SK-N-SH treated with all-trans-retinoic acid at 6 μM for 48 hours (cell line): ENCODE measurements around the gene PHLDA3.

Experiments used
- BACH2 ChIP-seq: fragments of 250-450 bp; sonication (Bioruptor Pico); IDR thresholded peaks from 2 replicates; pipeline ENCODE4 v1.9.0; 2021; ENCODE audit warnings: mild to moderate bottlenecking, borderline replicate concordance
- RARB ChIP-seq: fragments of 250-450 bp; sonication (Bioruptor Pico); IDR thresholded peaks from 2 replicates; pipeline ENCODE4 v1.8.0; 2021; ENCODE audit warnings: mild to moderate bottlenecking, moderate library complexity
- ZNF8 ChIP-seq: fragments of 450-650 bp; formaldehyde crosslinking; IDR thresholded peaks from 2 replicates; pipeline ENCODE4 v1.5.0; 2020; ENCODE audit warnings: mild to moderate bottlenecking, moderate library complexity
- TF ChIP-seq, protein P1 (sequence below): fragments of 250-450 bp; sonication (Bioruptor Pico); IDR thresholded peaks from 2 replicates; pipeline ENCODE4 v1.8.0; 2020; ENCODE audit warnings: mild to moderate bottlenecking, moderate library complexity, borderline replicate concordance
- TF ChIP-seq, protein P2 (sequence below): fragments of 250-450 bp; sonication (Bioruptor Pico); IDR thresholded peaks from 2 replicates; pipeline ENCODE4 v1.5.1; 2021; ENCODE audit warnings: mild to moderate bottlenecking, moderate library complexity

DNA sequence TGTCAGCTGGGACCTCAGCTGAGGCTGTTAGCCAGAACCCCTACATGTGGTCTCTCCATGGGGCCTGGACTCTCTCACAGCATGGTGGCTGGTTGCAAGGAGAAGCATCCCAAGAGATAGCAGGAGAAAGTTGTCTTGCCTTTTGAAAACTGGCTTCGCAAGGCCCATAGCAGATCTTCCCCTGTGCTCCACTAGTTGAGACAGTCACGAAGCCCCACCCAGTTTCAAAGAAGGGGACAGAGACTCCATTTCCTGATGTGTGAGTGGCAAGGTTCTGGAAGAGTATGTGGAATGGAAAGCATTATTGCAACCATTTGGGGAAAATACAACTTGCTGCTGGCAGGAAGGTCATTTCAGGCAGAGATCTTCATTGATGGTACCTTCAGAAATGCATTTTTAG lies 45.5 kb upstream of the PHLDA3 start:
- TF ChIP-seq, protein P1, sequence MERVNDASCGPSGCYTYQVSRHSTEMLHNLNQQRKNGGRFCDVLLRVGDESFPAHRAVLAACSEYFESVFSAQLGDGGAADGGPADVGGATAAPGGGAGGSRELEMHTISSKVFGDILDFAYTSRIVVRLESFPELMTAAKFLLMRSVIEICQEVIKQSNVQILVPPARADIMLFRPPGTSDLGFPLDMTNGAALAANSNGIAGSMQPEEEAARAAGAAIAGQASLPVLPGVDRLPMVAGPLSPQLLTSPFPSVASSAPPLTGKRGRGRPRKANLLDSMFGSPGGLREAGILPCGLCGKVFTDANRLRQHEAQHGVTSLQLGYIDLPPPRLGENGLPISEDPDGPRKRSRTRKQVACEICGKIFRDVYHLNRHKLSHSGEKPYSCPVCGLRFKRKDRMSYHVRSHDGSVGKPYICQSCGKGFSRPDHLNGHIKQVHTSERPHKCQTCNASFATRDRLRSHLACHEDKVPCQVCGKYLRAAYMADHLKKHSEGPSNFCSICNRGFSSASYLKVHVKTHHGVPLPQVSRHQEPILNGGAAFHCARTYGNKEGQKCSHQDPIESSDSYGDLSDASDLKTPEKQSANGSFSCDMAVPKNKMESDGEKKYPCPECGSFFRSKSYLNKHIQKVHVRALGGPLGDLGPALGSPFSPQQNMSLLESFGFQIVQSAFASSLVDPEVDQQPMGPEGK (CRISPR knock-in tag) = no peak
- TF ChIP-seq BACH2 (CRISPR knock-in tag) = no peak
- TF ChIP-seq RARB (CRISPR knock-in tag) = no peak
- TF ChIP-seq ZNF8 (CRISPR knock-in tag) = no peak
- TF ChIP-seq, protein P2, sequence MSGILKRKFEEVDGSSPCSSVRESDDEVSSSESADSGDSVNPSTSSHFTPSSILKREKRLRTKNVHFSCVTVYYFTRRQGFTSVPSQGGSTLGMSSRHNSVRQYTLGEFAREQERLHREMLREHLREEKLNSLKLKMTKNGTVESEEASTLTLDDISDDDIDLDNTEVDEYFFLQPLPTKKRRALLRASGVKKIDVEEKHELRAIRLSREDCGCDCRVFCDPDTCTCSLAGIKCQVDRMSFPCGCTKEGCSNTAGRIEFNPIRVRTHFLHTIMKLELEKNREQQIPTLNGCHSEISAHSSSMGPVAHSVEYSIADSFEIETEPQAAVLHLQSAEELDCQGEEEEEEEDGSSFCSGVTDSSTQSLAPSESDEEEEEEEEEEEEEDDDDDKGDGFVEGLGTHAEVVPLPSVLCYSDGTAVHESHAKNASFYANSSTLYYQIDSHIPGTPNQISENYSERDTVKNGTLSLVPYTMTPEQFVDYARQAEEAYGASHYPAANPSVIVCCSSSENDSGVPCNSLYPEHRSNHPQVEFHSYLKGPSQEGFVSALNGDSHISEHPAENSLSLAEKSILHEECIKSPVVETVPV (CRISPR knock-in tag) = no peak
